GM18870 (cell line): ENCODE data around the gene MON1B.
"Not testable (repeated sequence)": the region's sequence is repeated elsewhere in the genome, so short reads cannot be mapped to it uniquely, and the experiment has no call there.

ENCODE experiments used
- ATAC-seq: cut with Tn5 transposase; IDR thresholded peaks from one replicate; pipeline ENCODE4 v1.9.1; 2021; ENCODE audit warnings: moderate library complexity; ENCODE audit not compliant: unreplicated experiment

MON1B gene

GRCh38 chr16:77190478-77191258 lies at the start of gene MON1B:
Gene MON1B, plus strand, starts transcription at chr16:77191190. Its CDS starts 296 bp downstream, at chr16:77191486.
- peak; percentile 95 for ATAC-seq

- ATAC-seq = no peak
Measured at GRCh38 chr16:77143364-77143763, 47.6 kb upstream of the MON1B start.

GRCh38 chr16:77148121-77148520 lies 42.9 kb upstream of the MON1B start:
- ATAC-seq = no peak

- no peak for ATAC-seq
Measured at GRCh38 chr16:77157346-77158058, 33.5 kb upstream of the MON1B start.

- no peak for ATAC-seq
Measured at GRCh38 chr16:77158293-77158692, 32.7 kb upstream of the MON1B start.

- ATAC-seq = no peak
Measured at GRCh38 chr16:77165006-77165405, 26.0 kb upstream of the MON1B start.

GRCh38 chr16:77165536-77166236 lies 25.3 kb upstream of the MON1B start:
- ATAC-seq = not testable (repeated sequence)

- ATAC-seq = no peak
Measured at GRCh38 chr16:77166726-77167125, 24.3 kb upstream of the MON1B start.

- no peak for ATAC-seq
Measured at GRCh38 chr16:77168901-77169300, 22.1 kb upstream of the MON1B start.

GRCh38 chr16:77169650-77170236 lies 21.2 kb upstream of the MON1B start:
- peak; percentile 68 for ATAC-seq

- ATAC-seq = no peak
Measured at GRCh38 chr16:77170805-77171204, 20.2 kb upstream of the MON1B start.

- ATAC-seq = peak; percentile 89
Measured at GRCh38 chr16:77171745-77172635, 19.0 kb upstream of the MON1B start.

- ATAC-seq = no peak
Measured at GRCh38 chr16:77172951-77173350, 18.0 kb upstream of the MON1B start.

- ATAC-seq = no peak
Measured at GRCh38 chr16:77183137-77183536, 7.9 kb upstream of the MON1B start.

- not testable (repeated sequence) for ATAC-seq
Measured at GRCh38 chr16:77186298-77186697, 4.7 kb upstream of the MON1B start.

- ATAC-seq = peak; percentile 1
Measured at GRCh38 chr16:77190190-77190477, 856 bp upstream of the MON1B start.

- ATAC-seq = no peak
Measured at GRCh38 chr16:77191259-77191969, 424 bp downstream of the MON1B start.

- ATAC-seq = no peak
Measured at GRCh38 chr16:77193377-77193776, 2.4 kb downstream of the MON1B start.

GRCh38 chr16:77194295-77195231 lies 3.6 kb downstream of the MON1B start:
- ATAC-seq = no peak
